Measurements from ENCODE around the gene SLC39A3.

The SLC39A3 gene

GRCh38 chr19:2769218-2769617, 29.4 kb upstream of the SLC39A3 start:
- H3K9me3 ChIP-seq (ENCODE audit: low read length) = no peaks in the 10 kb centered on the region
- no peaks in the 10 kb centered on the region for H3K4me1 ChIP-seq (ENCODE audit: insufficient read depth, low read length, severe bottlenecking)
- H3K9me2 ChIP-seq (ENCODE audit: low read depth, low read length) = no peaks in the 10 kb centered on the region
- H3K4me3 ChIP-seq (ENCODE audit: low read depth, low read length, poor library complexity, severe bottlenecking) = no peak overlapping the region
- H3K9ac ChIP-seq (ENCODE audit: low read length) = no peak overlapping the region
- H3K27me3 ChIP-seq (ENCODE audit: insufficient read depth, low read length) = no peaks in the 10 kb centered on the region
- TF ChIP-seq CTCF (IDR thresholded peaks at IDR 0.05; ENCODE audit: low read length) = no peak
- no peaks in the 10 kb centered on the region for H4K20me1 ChIP-seq (ENCODE audit: insufficient read depth, low read length)
- no peaks in the 10 kb centered on the region for H3F3A ChIP-seq (ENCODE audit: insufficient read depth, low read length)
- no peak overlapping the region for H3K4me2 ChIP-seq (ENCODE audit: low read length)
- no peak overlapping the region for H3K27ac ChIP-seq (ENCODE audit: low read depth, low read length, poor library complexity, severe bottlenecking)
- H2AFZ ChIP-seq (ENCODE audit: low read length) = no peak overlapping the region
- peaks cover 26% of the 10 kb centered on the region for H3K79me2 ChIP-seq (ENCODE audit: insufficient read depth, low read length)
- H3K36me3 ChIP-seq (ENCODE audit: insufficient read depth, low read length) = peaks cover 54% of the 10 kb centered on the region

GRCh38 chr19:2768365-2769132, 28.7 kb upstream of the SLC39A3 start:
- Histone ChIP-seq H3K9me2 (ENCODE audit: low read depth, low read length) (no peaks in the 10 kb centered on the region), H4K20me1 (ENCODE audit: insufficient read depth, low read length) (no peaks in the 10 kb centered on the region), H3K4me2 (ENCODE audit: low read length) (no peak overlapping the region), H3K79me2 (ENCODE audit: insufficient read depth, low read length) (peaks cover 22% of the 10 kb centered on the region), H2AFZ (ENCODE audit: low read length) (no peak overlapping the region), H3K36me3 (ENCODE audit: insufficient read depth, low read length) (peaks cover 60% of the 10 kb centered on the region), H3K4me3 (ENCODE audit: low read depth, low read length, poor library complexity, severe bottlenecking) (no peak overlapping the region), H3F3A (ENCODE audit: insufficient read depth, low read length) (no peaks in the 10 kb centered on the region), H3K9me3 (ENCODE audit: low read length) (no peaks in the 10 kb centered on the region), H3K27ac (ENCODE audit: low read depth, low read length, poor library complexity, severe bottlenecking) (no peak overlapping the region), H3K27me3 (ENCODE audit: insufficient read depth, low read length) (no peaks in the 10 kb centered on the region), H3K9ac (ENCODE audit: low read length) (no peak overlapping the region), H3K4me1 (ENCODE audit: insufficient read depth, low read length, severe bottlenecking) (no peaks in the 10 kb centered on the region)
- TF ChIP-seq CTCF (IDR thresholded peaks at IDR 0.05; ENCODE audit: low read length) (no peak), EZH2 (IDR thresholded peaks at IDR 0.05; ENCODE audit: borderline replicate concordance, low read length) (no peak)

DNA sequence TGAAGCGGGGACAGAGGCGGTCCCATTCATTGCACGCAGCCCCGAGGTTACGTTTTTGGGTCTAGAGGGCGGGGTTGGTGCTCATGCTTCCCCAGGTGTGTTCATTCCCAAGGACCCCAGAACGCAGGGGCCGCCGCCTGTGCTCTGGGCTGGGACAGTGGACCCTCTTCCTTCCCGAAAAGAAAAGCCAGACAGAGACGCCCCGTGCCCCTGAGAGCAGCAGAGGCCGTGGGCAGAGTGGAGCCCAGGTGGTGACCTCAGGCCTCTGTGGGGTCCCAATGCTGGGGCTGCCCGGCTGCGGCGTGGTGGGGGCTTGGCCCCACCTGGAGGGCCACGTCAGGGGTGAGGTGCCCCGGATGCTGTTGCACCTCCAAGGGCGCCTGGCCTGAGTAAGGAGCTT, 27.9 kb upstream of the SLC39A3 start:
- no peaks in the 10 kb centered on the region for H3F3A ChIP-seq (ENCODE audit: insufficient read depth, low read length)
- H3K27ac ChIP-seq (ENCODE audit: low read depth, low read length, poor library complexity, severe bottlenecking) = no peak overlapping the region
- no peaks in the 10 kb centered on the region for H3K9me2 ChIP-seq (ENCODE audit: low read depth, low read length)
- no peaks in the 10 kb centered on the region for H3K4me1 ChIP-seq (ENCODE audit: insufficient read depth, low read length, severe bottlenecking)
- H2AFZ ChIP-seq (ENCODE audit: low read length) = no peak overlapping the region
- peaks cover 22% of the 10 kb centered on the region for H3K79me2 ChIP-seq (ENCODE audit: insufficient read depth, low read length)
- no peak overlapping the region for H3K9ac ChIP-seq (ENCODE audit: low read length)
- H4K20me1 ChIP-seq (ENCODE audit: insufficient read depth, low read length) = no peaks in the 10 kb centered on the region
- H3K4me3 ChIP-seq (ENCODE audit: low read depth, low read length, poor library complexity, severe bottlenecking) = no peak overlapping the region
- TF ChIP-seq EZH2 (IDR thresholded peaks at IDR 0.05; ENCODE audit: borderline replicate concordance, low read length) = no peak
- TF ChIP-seq CTCF (IDR thresholded peaks at IDR 0.05; ENCODE audit: low read length) = no peak
- peaks cover 68% of the 10 kb centered on the region for H3K36me3 ChIP-seq (ENCODE audit: insufficient read depth, low read length)
- no peak overlapping the region for H3K4me2 ChIP-seq (ENCODE audit: low read length)
- H3K27me3 ChIP-seq (ENCODE audit: insufficient read depth, low read length) = no peaks in the 10 kb centered on the region
- H3K9me3 ChIP-seq (ENCODE audit: low read length) = no peaks in the 10 kb centered on the region

All from OCI-LY1 (cell line).